Muscle layer of colon (tissue), 2 donors: Measurements from ENCODE around the gene STX8.
"Not testable (repeated sequence)": the region's sequence is repeated elsewhere in the genome, so short reads cannot be mapped to it uniquely, and the experiment has no call there.

Experiments
- H3K27ac ChIP-seq: one replicate; pipeline ENCODE4 v1.7.0; 2013; ENCODE audit warnings: low read depth, mild to moderate bottlenecking, low read length, moderate library complexity
- H3K27me3 ChIP-seq, 2 donors: one replicate each; pipeline ENCODE4 v1.7.0; 2013; ENCODE audit warnings: low read length in 2 of 2, mild to moderate bottlenecking in 2 of 2; ENCODE audit not compliant: insufficient read depth in 2 of 2, control insufficient read depth in 1 of 2
- H3K36me3 ChIP-seq: one replicate; pipeline ENCODE4 v1.7.0; 2013; ENCODE audit warnings: mild to moderate bottlenecking, low read length; ENCODE audit not compliant: insufficient read depth
- H3K4me1 ChIP-seq: one replicate; pipeline ENCODE4 v1.7.0; 2013; ENCODE audit warnings: mild to moderate bottlenecking, low read length; ENCODE audit not compliant: insufficient read depth
- H3K4me3 ChIP-seq, 2 donors: one replicate each; pipeline ENCODE4 v1.7.0; 2013; ENCODE audit warnings: low read length in 2 of 2, low read depth in 1 of 2, mild to moderate bottlenecking in 1 of 2, moderate library complexity in 1 of 2
- H3K9ac ChIP-seq: one replicate; pipeline ENCODE4 v1.7.0; 2013; ENCODE audit warnings: low read length
- H3K9me3 ChIP-seq: one replicate; pipeline ENCODE4 v1.7.0; 2013; ENCODE audit warnings: mild to moderate bottlenecking, low read length
- donor health status: abdominal sarcoma.
- donor health status: Adenocarcinoma of cecum.

STX8 gene

GRCh38 chr17:9360677-9361081, 214.9 kb downstream of the STX8 start:
- no peaks in the 10 kb centered on the region for H3K27me3 ChIP-seq
- no peak overlapping the region for H3K4me3 ChIP-seq
- no peak overlapping the region for H3K9ac ChIP-seq
- no peaks in the 10 kb centered on the region for H3K4me1 ChIP-seq
- no peaks in the 10 kb centered on the region for H3K9me3 ChIP-seq
- no peak overlapping the region for H3K27ac ChIP-seq
- no peaks in the 10 kb centered on the region for H3K36me3 ChIP-seq

GRCh38 chr17:9356488-9356911, 219.1 kb downstream of the STX8 start:
- no peaks in the 10 kb centered on the region for H3K36me3 ChIP-seq
- no peaks in the 10 kb centered on the region for H3K4me1 ChIP-seq
- no peak overlapping the region for H3K9ac ChIP-seq
- no peaks in the 10 kb centered on the region for H3K9me3 ChIP-seq
- no peak overlapping the region for H3K4me3 ChIP-seq
- H3K27ac ChIP-seq: no peak overlapping the region
- H3K27me3 ChIP-seq: no peaks in the 10 kb centered on the region

- no peak overlapping the region for H3K4me3 ChIP-seq
- no peak overlapping the region for H3K9ac ChIP-seq
- H3K9me3 ChIP-seq: no peaks in the 10 kb centered on the region
- no peaks in the 10 kb centered on the region for H3K4me1 ChIP-seq
- H3K27me3 ChIP-seq: no peaks in the 10 kb centered on the region
- no peak overlapping the region for H3K27ac ChIP-seq
- no peaks in the 10 kb centered on the region for H3K36me3 ChIP-seq
These were observed 219.8 kb downstream of the STX8 start for GRCh38 chr17:9355846-9356245.

- H3K4me3 ChIP-seq, H3K4me1 ChIP-seq, H3K27ac ChIP-seq, H3K9me3 ChIP-seq, H3K36me3 ChIP-seq, H3K27me3 ChIP-seq, H3K9ac ChIP-seq: not testable (repeated sequence)
These were observed 220.4 kb downstream of the STX8 start for GRCh38 chr17:9355231-9355630.

GRCh38 chr17:9350080-9350479, 225.5 kb downstream of the STX8 start:
- Histone ChIP-seq H3K4me1 (no peaks in the 10 kb centered on the region), H3K27me3 (no peaks in the 10 kb centered on the region), H3K27ac (no peak overlapping the region), H3K9me3 (no peaks in the 10 kb centered on the region), H3K36me3 (no peaks in the 10 kb centered on the region), H3K9ac (no peak overlapping the region), H3K4me3 (no peak overlapping the region)

- no peaks in the 10 kb centered on the region for H3K9me3 ChIP-seq
- H3K27ac ChIP-seq: no peak overlapping the region
- no peaks in the 10 kb centered on the region for H3K4me1 ChIP-seq
- H3K36me3 ChIP-seq: no peaks in the 10 kb centered on the region
- no peak overlapping the region for H3K9ac ChIP-seq
- H3K27me3 ChIP-seq: no peaks in the 10 kb centered on the region
- H3K4me3 ChIP-seq: no peak overlapping the region
These were observed 229.2 kb downstream of the STX8 start for GRCh38 chr17:9346296-9346926.

- no peaks in the 10 kb centered on the region for H3K36me3 ChIP-seq
- no peak overlapping the region for H3K27ac ChIP-seq
- H3K4me3 ChIP-seq: no peak overlapping the region
- no peaks in the 10 kb centered on the region for H3K4me1 ChIP-seq
- H3K27me3 ChIP-seq: no peaks in the 10 kb centered on the region
- H3K9me3 ChIP-seq: no peaks in the 10 kb centered on the region
- H3K9ac ChIP-seq: no peak overlapping the region
These were observed 232.1 kb downstream of the STX8 start for GRCh38 chr17:9343516-9343915.

- H3K36me3 ChIP-seq: no peaks in the 10 kb centered on the region
These were observed 233.4 kb downstream of the STX8 start for GRCh38 chr17:9342225-9342624.

GRCh38 chr17:9339958-9340357, 235.7 kb downstream of the STX8 start:
- H3K27ac ChIP-seq: no peak overlapping the region
- peaks cover 1% of the 10 kb centered on the region for H3K9me3 ChIP-seq
- H3K9ac ChIP-seq: no peak overlapping the region
- H3K27me3 ChIP-seq: no peaks in the 10 kb centered on the region
- H3K36me3 ChIP-seq: no peaks in the 10 kb centered on the region
- H3K4me1 ChIP-seq: no peaks in the 10 kb centered on the region
- H3K4me3 ChIP-seq: no peak overlapping the region

More at GRCh38 chr17:9342225-9342624, 233.4 kb downstream of the STX8 start:
- no peaks in the 10 kb centered on the region for H3K4me1 ChIP-seq
- no peaks in the 10 kb centered on the region for H3K27me3 ChIP-seq
- no peak overlapping the region for H3K27ac ChIP-seq
- H3K9ac ChIP-seq: no peak overlapping the region
- no peak overlapping the region for H3K4me3 ChIP-seq
- H3K9me3 ChIP-seq: no peaks in the 10 kb centered on the region

- not testable (repeated sequence) for H3K27ac ChIP-seq, H3K27me3 ChIP-seq, H3K36me3 ChIP-seq, H3K9ac ChIP-seq, H3K4me3 ChIP-seq, H3K4me1 ChIP-seq, H3K9me3 ChIP-seq
These were observed 236.1 kb downstream of the STX8 start for GRCh38 chr17:9339482-9339881.

- H3K9me3 ChIP-seq: peaks cover 6% of the 10 kb centered on the region
- H3K9ac ChIP-seq: no peak overlapping the region
- H3K27ac ChIP-seq: no peak overlapping the region
- H3K27me3 ChIP-seq: no peaks in the 10 kb centered on the region
- no peak overlapping the region for H3K4me3 ChIP-seq
- no peaks in the 10 kb centered on the region for H3K4me1 ChIP-seq
- H3K36me3 ChIP-seq: no peaks in the 10 kb centered on the region
These were observed 238.8 kb downstream of the STX8 start for GRCh38 chr17:9336817-9337216.
